GM12878 (cell line): ENCODE results near the gene OR2AP1. TPM values are rescaled to one million over a fixed set of nuclear protein-coding genes. Genes with fewer than 3 reads are reported as not detected.

Experiments
- BHLHE40 ChIP-seq, 2 experiments: fragments of 450-650 bp in 1 of 2; IDR thresholded peaks; 2 replicates each; pipeline ENCODE4 v1.6.1; 2011 to 2017; ENCODE audit warnings: low read depth in 2 of 2, borderline replicate concordance in 1 of 2, improper control_type of control experiment in 1 of 2, low read length in 1 of 2, mild to moderate bottlenecking in 1 of 2
- BMI1 ChIP-seq: fragments of 450-650 bp; IDR thresholded peaks from 2 replicates; pipeline ENCODE4 v1.6.1; 2016; ENCODE audit warnings: mild to moderate bottlenecking, moderate library complexity, borderline replicate concordance
- CBX3 ChIP-seq: fragments of 200-600 bp; sonication (generic); IDR thresholded peaks from 2 replicates; pipeline ENCODE4 v1.6.1; 2016; ENCODE audit warnings: low read depth, borderline replicate concordance
- EED ChIP-seq: sonication (generic); IDR thresholded peaks from 2 replicates; pipeline ENCODE4 v1.6.1; 2016; ENCODE audit warnings: antibody characterized with exemption, low read depth
- EGR1 ChIP-seq, 2 experiments: IDR thresholded peaks; 1 replicate in 1 of 2; 2 replicates in 1 of 2; pipeline ENCODE4 v1.6.1; 2011 to 2012; ENCODE audit warnings: low read depth in 2 of 2, low read length in 2 of 2, borderline replicate concordance in 1 of 2, mild to moderate bottlenecking in 1 of 2, moderate library complexity in 1 of 2
- FOXM1 ChIP-seq: IDR thresholded peaks from 2 replicates; pipeline ENCODE4 v1.6.1; 2012; ENCODE audit warnings: low read depth, mild to moderate bottlenecking, inconsistent platforms, low read length, moderate library complexity
- JUND ChIP-seq: IDR thresholded peaks from 2 replicates; pipeline ENCODE4 v1.6.1; 2012; ENCODE audit warnings: low read depth, mild to moderate bottlenecking, low read length, improper control_type of control experiment, moderate library complexity
- KAT2A ChIP-seq: conservative IDR thresholded peaks from 2 replicates; pipeline ENCODE4 v1.6.1; 2011; ENCODE audit warnings: low read depth, low read length; ENCODE audit not compliant: control insufficient read depth
- MTA2 ChIP-seq: fragments of 450-650 bp; IDR thresholded peaks from 2 replicates; pipeline ENCODE4 v1.6.1; 2016; ENCODE audit warnings: low read depth, mild to moderate bottlenecking, moderate library complexity
- MYB ChIP-seq: fragments of 150-350 bp; IDR thresholded peaks from 2 replicates; pipeline ENCODE4 v1.6.1; 2014; ENCODE audit warnings: mild to moderate bottlenecking, low read depth, low read length, borderline replicate concordance
- NFYA ChIP-seq: IDR thresholded peaks from 2 replicates; pipeline ENCODE4 v1.6.1; 2011; ENCODE audit warnings: low read depth, mild to moderate bottlenecking, low read length, improper control_type of control experiment, borderline replicate concordance
- NFYB ChIP-seq: IDR thresholded peaks from 2 replicates; pipeline ENCODE4 v1.6.1; 2011; ENCODE audit warnings: low read depth, mild to moderate bottlenecking, low read length, improper control_type of control experiment, moderate library complexity; ENCODE audit not compliant: insufficient read depth
- PML ChIP-seq: IDR thresholded peaks from 2 replicates; pipeline ENCODE4 v1.6.1; 2012; ENCODE audit warnings: low read length, inconsistent platforms
- POU2F2 ChIP-seq: IDR thresholded peaks from 3 replicates; pipeline ENCODE4 v1.6.1; 2011; ENCODE audit warnings: low read depth, mild to moderate bottlenecking, low read length, borderline replicate concordance
- RBBP5 ChIP-seq: fragments of 200-600 bp; sonication (generic); conservative IDR thresholded peaks from 2 replicates; pipeline ENCODE4 v1.6.1; 2016
- SRF ChIP-seq, 2 experiments: IDR thresholded peaks; 2 replicates each; pipeline ENCODE4 v1.6.1; 2011; ENCODE audit warnings: low read depth in 2 of 2, low read length in 2 of 2, mild to moderate bottlenecking in 1 of 2, moderate library complexity in 1 of 2
- STAT3 ChIP-seq: IDR thresholded peaks from 2 replicates; pipeline ENCODE4 v1.6.1; 2011; ENCODE audit warnings: low read depth, low read length, improper control_type of control experiment
- TAF1 ChIP-seq: IDR thresholded peaks from 2 replicates; pipeline ENCODE4 v1.6.1; 2011; ENCODE audit warnings: mild to moderate bottlenecking, low read depth, low read length, borderline replicate concordance
- ZBED1 ChIP-seq: IDR thresholded peaks from 2 replicates; pipeline ENCODE4 v1.6.1; 2016; ENCODE audit warnings: borderline replicate concordance
- ZNF207 ChIP-seq: fragments of 450-650 bp; IDR thresholded peaks from 2 replicates; pipeline ENCODE4 v1.6.1; 2014; ENCODE audit warnings: antibody characterized with exemption, mild to moderate bottlenecking, borderline replicate concordance
- ZNF274 ChIP-seq: IDR thresholded peaks from one replicate; pipeline ENCODE4 v1.8.0; 2011; ENCODE audit not compliant: insufficient read length, insufficient read depth
- polyA plus RNA-seq, 11 experiments: library from polyadenylated mRNA; depleted of rRNA in 4 of 11; unstranded in 6 of 11; stranded (reverse) in 5 of 11; fragments of >200 nt; fragmentation: Nextera tagmentation in 4 of 11; fragmentation: Illumina TruSeq in 1 of 11; extraction: Ambion mirVana in 4 of 11; extraction: Trizol in 1 of 11; gene quantifications; 1 replicate in 1 of 11; 2 replicates in 10 of 11; pipeline versions ENCODE4 v1.2.1 to v1.2.3, GENCODE V29; 2011 to 2016; ENCODE audit warnings: inconsistent platforms in 2 of 11, missing spikeins in 2 of 11, low read depth in 1 of 11
- total RNA-seq, 4 experiments: library from RNA; depleted of rRNA in 3 of 4; stranded (reverse); fragments of >200 nt in 3 of 4; fragmentation: Illumina TruSeq in 1 of 4; extraction: Trizol in 1 of 4; gene quantifications; 2 replicates each; pipeline versions ENCODE4 v1.2.1 to v1.2.3, GENCODE V29; 2013 to 2021
- TF ChIP-seq, protein P1 (sequence below), 3 experiments: IDR thresholded peaks in 2 of 3; conservative IDR thresholded peaks in 1 of 3; 2 replicates each; pipeline ENCODE4 v1.5.1; 2011; ENCODE audit warnings: low read depth in 3 of 3, low read length in 3 of 3, mild to moderate bottlenecking in 3 of 3, control low read depth in 2 of 3, moderate library complexity in 2 of 3, inconsistent platforms in 1 of 3, mixed read lengths in 1 of 3; ENCODE audit not compliant: control insufficient read depth in 2 of 3, insufficient read depth in 1 of 3; ENCODE audit errors: extremely low read depth in 1 of 3
- TF ChIP-seq, protein P2 (sequence below): fragments of 450-650 bp; IDR thresholded peaks from 2 replicates; pipeline ENCODE4 v1.6.1; 2017; ENCODE audit warnings: mild to moderate bottlenecking, low read depth, inconsistent platforms; ENCODE audit not compliant: poor library complexity, severe bottlenecking
- TF ChIP-seq, protein P3 (sequence below): IDR thresholded peaks from 2 replicates; pipeline ENCODE4 v1.6.1; 2012; ENCODE audit warnings: low read depth, low read length, improper control_type of control experiment
- TF ChIP-seq, protein P4 (sequence below): fragments of 450-650 bp; IDR thresholded peaks from 2 replicates; pipeline ENCODE4 v1.6.1; 2017; ENCODE audit warnings: low read depth, mild to moderate bottlenecking, moderate library complexity

Gene OR2AP1
- total and polyA plus RNA-seq, 10 of the 15 experiments (the other 5 are each of a cell fraction or from before 2014, with no cell fraction given), result not detected

DNA sequence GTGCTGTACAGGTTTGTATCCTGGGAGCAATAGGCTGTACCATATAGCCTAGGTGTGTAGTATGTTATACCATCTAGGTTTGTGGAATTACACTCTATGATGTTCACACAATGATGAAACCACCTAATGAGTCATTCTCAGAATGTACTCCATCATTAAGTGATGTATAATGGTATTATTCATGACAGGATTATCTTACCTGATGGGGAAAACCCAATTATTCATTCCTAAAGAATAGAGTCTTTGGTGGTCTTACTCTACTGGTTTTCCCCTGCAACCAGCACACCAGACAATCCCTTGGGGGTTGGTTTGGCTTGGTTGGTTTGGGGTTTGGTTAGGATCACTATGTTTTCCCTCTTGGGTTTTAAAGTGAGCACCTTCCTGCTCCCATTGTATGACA lies 51.8 kb downstream of the OR2AP1 start (continued):
- TF ChIP-seq, protein P1, sequence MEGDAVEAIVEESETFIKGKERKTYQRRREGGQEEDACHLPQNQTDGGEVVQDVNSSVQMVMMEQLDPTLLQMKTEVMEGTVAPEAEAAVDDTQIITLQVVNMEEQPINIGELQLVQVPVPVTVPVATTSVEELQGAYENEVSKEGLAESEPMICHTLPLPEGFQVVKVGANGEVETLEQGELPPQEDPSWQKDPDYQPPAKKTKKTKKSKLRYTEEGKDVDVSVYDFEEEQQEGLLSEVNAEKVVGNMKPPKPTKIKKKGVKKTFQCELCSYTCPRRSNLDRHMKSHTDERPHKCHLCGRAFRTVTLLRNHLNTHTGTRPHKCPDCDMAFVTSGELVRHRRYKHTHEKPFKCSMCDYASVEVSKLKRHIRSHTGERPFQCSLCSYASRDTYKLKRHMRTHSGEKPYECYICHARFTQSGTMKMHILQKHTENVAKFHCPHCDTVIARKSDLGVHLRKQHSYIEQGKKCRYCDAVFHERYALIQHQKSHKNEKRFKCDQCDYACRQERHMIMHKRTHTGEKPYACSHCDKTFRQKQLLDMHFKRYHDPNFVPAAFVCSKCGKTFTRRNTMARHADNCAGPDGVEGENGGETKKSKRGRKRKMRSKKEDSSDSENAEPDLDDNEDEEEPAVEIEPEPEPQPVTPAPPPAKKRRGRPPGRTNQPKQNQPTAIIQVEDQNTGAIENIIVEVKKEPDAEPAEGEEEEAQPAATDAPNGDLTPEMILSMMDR (IDR thresholded peaks at IDR 0.05 in 2 of 3, conservative IDR thresholded peaks at IDR 0.05 in 1 of 3; ENCODE audit: control insufficient read depth in 2 of 3, extremely low read depth in 1 of 3, insufficient read depth in 1 of 3, low read depth in 3 of 3, low read length in 3 of 3), result no peak
- TF ChIP-seq EGR1 (IDR thresholded peaks at IDR 0.05; ENCODE audit: borderline replicate concordance in 1 of 2, low read depth in 2 of 2, low read length in 2 of 2) (no peak), KAT2A (no peak), JUND (peak; percentile 57; the same call in 1 of the 2 replicates), PML (peak; percentile 74; the same call in 1 of the 2 replicates), NFYB (no peak), TAF1 (no peak), BMI1 (peak; percentile 83), FOXM1 (peak; percentile 97; the same call in 1 of the 2 replicates), NFYA (no peak), ZNF207 (no peak), CBX3 (no peak), STAT3 (no peak), RBBP5 (no peak), POU2F2 (peak; percentile 38; the same call in 1 of the 3 replicates), EED (peak; percentile 95), MYB (no peak), MTA2 (peak; percentile 93), SRF (IDR thresholded peaks at IDR 0.05; ENCODE audit: low read depth in 2 of 2, low read length in 2 of 2) (no peak), ZNF274 (no peak), BHLHE40 (IDR thresholded peaks at IDR 0.05; ENCODE audit: borderline replicate concordance in 1 of 2, low read depth in 2 of 2, low read length in 1 of 2) (peak; percentile 11 to 53; a peak in 3 of 4 replicates), ZBED1 (peak; percentile 90; the same call in 1 of the 2 replicates)
- TF ChIP-seq, protein P2, sequence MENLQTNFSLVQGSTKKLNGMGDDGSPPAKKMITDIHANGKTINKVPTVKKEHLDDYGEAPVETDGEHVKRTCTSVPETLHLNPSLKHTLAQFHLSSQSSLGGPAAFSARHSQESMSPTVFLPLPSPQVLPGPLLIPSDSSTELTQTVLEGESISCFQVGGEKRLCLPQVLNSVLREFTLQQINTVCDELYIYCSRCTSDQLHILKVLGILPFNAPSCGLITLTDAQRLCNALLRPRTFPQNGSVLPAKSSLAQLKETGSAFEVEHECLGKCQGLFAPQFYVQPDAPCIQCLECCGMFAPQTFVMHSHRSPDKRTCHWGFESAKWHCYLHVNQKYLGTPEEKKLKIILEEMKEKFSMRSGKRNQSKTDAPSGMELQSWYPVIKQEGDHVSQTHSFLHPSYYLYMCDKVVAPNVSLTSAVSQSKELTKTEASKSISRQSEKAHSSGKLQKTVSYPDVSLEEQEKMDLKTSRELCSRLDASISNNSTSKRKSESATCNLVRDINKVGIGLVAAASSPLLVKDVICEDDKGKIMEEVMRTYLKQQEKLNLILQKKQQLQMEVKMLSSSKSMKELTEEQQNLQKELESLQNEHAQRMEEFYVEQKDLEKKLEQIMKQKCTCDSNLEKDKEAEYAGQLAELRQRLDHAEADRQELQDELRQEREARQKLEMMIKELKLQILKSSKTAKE, result peak; percentile 86
- TF ChIP-seq, protein P3, sequence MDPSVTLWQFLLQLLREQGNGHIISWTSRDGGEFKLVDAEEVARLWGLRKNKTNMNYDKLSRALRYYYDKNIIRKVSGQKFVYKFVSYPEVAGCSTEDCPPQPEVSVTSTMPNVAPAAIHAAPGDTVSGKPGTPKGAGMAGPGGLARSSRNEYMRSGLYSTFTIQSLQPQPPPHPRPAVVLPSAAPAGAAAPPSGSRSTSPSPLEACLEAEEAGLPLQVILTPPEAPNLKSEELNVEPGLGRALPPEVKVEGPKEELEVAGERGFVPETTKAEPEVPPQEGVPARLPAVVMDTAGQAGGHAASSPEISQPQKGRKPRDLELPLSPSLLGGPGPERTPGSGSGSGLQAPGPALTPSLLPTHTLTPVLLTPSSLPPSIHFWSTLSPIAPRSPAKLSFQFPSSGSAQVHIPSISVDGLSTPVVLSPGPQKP, result no peak
- TF ChIP-seq, protein P4, sequence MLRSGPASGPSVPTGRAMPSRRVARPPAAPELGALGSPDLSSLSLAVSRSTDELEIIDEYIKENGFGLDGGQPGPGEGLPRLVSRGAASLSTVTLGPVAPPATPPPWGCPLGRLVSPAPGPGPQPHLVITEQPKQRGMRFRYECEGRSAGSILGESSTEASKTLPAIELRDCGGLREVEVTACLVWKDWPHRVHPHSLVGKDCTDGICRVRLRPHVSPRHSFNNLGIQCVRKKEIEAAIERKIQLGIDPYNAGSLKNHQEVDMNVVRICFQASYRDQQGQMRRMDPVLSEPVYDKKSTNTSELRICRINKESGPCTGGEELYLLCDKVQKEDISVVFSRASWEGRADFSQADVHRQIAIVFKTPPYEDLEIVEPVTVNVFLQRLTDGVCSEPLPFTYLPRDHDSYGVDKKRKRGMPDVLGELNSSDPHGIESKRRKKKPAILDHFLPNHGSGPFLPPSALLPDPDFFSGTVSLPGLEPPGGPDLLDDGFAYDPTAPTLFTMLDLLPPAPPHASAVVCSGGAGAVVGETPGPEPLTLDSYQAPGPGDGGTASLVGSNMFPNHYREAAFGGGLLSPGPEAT, result peak; percentile 95
